ENCODE data around the gene MDP1.

MDP1 gene

DNA sequence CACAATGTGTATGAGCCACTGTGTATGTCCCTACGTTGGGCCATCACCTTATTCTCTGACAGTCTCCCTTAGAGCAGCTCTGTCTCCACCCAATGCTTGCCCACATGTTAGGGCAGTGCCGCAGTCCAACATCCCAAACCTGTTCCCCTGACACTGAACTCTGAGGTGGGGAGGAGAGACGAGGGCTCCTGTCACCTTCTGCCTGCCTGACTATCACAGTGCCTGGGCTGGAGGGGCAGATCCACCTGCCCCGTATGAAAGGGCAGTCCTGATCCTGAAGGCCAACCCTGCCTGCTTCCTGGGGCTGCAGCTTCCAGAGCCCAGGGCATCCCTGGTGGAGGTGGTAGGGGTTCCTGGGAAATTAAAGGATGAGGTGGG, 44.9 kb upstream of the MDP1 start:
- TF ChIP-seq CTCF (IDR thresholded peaks at IDR 0.05; ENCODE audit: borderline replicate concordance, insufficient read depth, low read depth, low read length), result no peak
- H3K4me3 ChIP-seq (ENCODE audit: low read depth, low read length), result no peak overlapping the region

DNA sequence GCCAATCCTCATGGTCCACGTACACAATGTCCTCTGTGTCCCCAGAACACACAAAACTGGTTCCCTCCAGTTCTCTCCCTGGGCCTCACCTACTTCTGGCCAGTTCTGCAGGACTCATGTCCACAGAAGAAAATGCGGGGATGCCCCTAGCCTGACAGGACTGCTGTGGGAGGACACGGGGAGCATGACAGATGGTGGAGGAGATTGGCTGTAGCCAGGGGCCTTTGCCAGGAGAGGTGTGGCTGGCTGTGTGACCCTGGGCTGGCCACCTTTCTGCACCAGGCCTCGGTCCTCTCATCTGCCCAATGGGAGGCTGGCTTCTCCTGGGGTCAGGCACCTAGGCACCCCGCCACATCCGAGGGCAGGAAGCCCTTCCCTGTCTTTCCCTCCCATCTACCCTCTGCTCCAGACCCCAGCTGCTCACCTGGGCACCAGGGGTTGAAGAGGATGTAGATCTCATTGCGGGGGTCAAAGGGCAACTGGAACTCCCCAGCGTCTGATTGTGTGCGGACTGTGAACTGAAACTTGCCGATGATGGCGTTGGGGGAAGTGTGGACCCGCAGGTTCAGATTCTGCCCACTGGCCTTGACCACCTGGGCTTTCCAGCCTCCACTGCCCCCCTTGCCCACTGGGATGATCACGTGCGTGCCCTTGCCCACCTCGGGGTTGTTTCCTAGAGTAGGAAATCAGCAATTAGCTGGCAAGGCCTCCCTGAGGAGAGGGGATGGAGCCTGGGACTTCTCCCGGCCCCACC, 44.3 kb upstream of the MDP1 start:
- no peak overlapping the region for H3K4me3 ChIP-seq (ENCODE audit: low read depth, low read length)
- no peak for TF ChIP-seq CTCF (IDR thresholded peaks at IDR 0.05; ENCODE audit: borderline replicate concordance, insufficient read depth, low read depth, low read length)

GRCh38 chr14:24259282-24260025, 43.6 kb upstream of the MDP1 start:
- H3K4me3 ChIP-seq (ENCODE audit: low read depth, low read length), result no peak overlapping the region
- TF ChIP-seq CTCF (IDR thresholded peaks at IDR 0.05; ENCODE audit: borderline replicate concordance, insufficient read depth, low read depth, low read length), result no peak

DNA sequence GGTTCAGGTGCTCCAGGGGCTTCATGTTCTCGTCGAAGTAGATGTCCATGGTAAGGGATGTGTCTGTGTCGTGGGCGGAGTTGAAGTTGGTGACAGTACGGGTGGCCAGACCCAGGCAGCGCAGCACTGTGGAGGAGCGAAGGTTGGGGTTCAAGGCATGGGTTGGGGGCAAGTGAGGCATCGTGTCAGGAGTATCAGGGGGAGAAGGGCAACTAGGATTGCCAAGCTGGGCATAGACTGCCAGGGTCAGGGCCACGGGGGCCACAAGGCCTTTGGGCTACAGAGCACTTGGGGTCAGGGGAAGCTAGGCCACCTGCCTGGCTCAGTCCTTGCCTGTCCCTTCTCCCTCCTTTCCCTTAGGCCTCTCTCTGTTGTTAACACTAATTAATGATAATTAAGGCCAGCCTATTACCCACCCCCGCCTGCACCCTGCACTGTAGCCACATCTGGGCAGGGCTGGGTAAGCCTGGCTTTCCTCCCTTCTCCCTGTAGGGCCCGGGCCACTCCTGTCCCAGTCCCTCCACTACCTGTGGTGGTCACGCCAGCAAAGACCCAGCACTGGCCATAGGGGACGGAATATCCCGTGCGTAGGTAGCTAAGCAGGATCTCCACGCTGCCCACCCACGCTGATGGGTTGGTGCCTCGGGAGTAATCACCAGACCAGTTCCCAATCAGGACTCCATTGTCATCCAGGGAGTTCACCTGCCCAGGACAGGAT, 42.8 kb upstream of the MDP1 start:
- TF ChIP-seq CTCF (IDR thresholded peaks at IDR 0.05; ENCODE audit: borderline replicate concordance, insufficient read depth, low read depth, low read length), result no peak
- no peak overlapping the region for H3K4me3 ChIP-seq (ENCODE audit: low read depth, low read length)

GRCh38 chr14:24258119-24258518, 42.3 kb upstream of the MDP1 start:
- TF ChIP-seq CTCF (IDR thresholded peaks at IDR 0.05; ENCODE audit: borderline replicate concordance, insufficient read depth, low read depth, low read length), result no peak

GRCh38 chr14:24256960-24257359, 41.1 kb upstream of the MDP1 start:
- no peak overlapping the region for H3K4me3 ChIP-seq (ENCODE audit: low read depth, low read length)
- no peak for TF ChIP-seq CTCF (IDR thresholded peaks at IDR 0.05; ENCODE audit: borderline replicate concordance, insufficient read depth, low read depth, low read length)

More at GRCh38 chr14:24258119-24258518, 42.3 kb upstream of the MDP1 start:
- no peak overlapping the region for H3K4me3 ChIP-seq (ENCODE audit: low read depth, low read length)
